ENCODE measurements around the gene IGLL5.
"Not testable (repeated sequence)": the region's sequence is repeated elsewhere in the genome, so short reads cannot be mapped to it uniquely, and the experiment has no call there.

The IGLL5 gene

DNA sequence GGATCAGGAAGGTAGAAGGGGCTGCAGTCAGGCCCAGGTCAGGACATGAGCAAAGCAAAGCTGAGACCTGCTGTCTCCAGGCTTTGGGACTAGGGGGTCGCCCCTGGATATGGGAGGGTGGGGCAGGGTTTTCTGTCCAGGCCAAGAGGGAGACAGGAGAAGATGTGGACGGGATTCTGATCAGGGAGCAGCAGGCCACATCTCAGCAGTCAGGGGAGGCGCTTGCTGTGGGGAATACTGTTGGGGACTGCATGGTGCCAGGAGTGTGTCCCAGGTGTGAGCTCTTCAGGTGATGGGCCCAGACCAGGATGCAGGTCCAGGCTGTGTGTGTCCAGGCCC, 29.3 kb downstream of the IGLL5 start:
- DNase-seq, result no peak

GRCh38 chr22:22917377-22917776, 29.8 kb downstream of the IGLL5 start:
- DNase-seq, result no peak

GRCh38 chr22:22918297-22918965, 30.8 kb downstream of the IGLL5 start:
- DNase-seq, result no peak

GRCh38 chr22:22919041-22919440, 31.4 kb downstream of the IGLL5 start:
- DNase-seq, result no peak

DNA sequence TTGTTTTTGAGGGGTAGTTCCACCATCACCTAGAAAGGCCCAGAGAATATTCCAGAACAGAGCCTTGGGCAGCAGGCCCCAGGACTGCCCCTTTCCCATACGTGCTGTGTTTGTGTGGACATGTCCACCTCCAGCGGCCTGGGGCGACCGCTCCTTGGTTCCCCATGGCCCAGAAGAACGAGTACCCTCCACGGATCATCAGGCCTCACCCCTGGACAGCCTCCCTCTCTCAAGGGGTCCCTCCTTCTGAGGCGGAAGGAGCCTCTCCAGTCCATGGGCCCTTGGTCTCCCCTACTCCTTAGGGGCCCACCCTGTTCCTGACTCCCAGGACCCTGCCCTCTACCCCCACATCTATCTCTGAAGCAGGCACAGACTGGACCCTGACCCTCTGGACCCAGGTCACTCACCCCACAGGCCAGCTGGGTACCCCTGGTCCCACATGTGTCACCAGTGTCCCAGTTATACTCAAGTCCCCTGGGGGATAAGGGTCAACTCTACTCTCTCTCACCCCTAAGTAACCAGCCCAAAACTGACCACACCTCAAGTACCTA, 32.6 kb downstream of the IGLL5 start:
- no peak for DNase-seq

DNA sequence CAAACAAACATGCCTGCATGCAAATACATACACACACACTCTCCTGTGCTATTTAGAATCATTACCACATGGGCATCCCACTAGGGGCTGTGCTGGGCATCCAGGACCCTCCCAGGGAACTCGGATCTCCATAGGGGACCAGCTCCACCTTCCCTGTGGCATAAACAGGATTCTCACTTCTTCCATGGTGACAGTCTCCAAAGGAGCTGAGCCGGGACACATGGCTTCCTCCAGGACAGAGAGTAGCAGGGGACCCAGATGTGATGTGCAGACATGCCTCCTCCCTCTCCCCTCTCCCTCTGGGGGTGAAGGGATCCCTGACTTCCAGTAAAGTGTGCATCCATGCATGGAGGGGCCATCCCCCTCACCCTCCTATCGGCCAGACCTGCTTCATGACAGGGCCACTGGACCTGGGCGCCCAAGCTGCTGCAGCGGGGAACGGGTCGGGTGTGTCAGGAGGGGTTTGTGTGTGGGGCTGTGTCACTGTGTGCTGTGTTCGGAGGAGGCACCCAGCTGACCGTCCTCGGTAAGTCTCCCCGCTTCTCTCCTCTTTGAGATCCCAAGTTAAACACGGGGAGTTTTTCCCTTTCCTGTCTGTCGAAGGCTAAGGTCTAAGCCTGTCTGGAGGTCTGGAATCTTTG, 33.4 kb downstream of the IGLL5 start:
- no peak for DNase-seq

GRCh38 chr22:22921575-22921974, 34.0 kb downstream of the IGLL5 start:
- DNase-seq, result no peak

DNA sequence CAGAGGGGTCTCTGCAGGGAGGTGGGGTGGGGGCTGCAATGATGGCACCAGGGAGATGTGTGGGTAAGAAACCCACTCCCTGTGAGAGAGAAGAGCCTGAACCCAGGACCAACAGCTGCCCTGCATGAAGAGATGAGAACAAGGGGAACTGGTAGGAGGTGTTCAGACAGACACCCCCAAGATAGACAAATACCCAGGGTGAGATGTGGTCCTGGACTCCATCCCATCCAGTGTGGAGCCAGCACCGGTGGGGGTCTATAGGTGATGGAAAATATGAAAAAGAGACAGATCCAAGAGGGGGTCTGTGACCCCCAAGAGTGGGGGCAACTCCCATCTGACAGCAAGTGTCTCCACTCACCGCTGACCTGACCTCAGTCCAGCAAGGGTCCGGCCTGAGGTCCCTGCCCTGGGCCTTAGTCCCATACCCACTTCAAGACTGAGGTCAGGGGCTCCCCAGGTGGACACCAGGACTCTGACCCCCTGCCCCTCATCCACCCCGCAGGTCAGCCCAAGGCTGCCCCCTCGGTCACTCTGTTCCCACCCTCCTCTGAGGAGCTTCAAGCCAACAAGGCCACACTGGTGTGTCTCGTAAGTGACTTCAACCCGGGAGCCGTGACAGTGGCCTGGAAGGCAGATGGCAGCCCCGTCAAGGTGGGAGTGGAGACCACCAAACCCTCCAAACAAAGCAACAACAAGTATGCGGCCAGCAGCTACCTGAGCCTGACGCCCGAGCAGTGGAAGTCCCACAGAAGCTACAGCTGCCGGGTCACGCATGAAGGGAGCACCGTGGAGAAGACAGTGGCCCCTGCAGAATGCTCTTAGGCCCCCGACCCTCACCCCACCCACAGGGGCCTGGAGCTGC, 34.7 kb downstream of the IGLL5 start:
- DNase-seq, result not testable (repeated sequence)

- DNase-seq, result no peak
These were observed 35.3 kb downstream of the IGLL5 start for GRCh38 chr22:22922954-22923319.

DNA sequence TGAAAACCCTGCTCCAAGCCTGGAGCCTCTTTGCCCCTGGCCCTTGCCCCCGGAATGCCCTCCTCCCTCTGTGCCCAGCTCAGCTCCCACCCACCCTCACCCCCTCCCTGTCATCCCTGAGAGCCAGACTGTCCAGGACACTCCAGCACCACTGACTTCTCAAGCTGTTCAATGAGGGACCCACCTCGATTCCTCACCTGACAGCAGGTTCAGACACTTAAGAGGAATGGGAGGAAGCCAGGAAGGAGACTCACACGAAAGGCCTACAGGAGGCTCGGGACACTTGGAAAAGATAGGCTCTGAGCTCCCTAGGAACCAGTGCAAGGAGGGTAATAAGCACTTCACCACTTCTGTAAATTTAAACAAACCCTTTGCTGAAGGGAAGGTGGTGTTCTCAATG, 35.8 kb downstream of the IGLL5 start:
- no peak for DNase-seq

- no peak for DNase-seq
These were observed 36.3 kb downstream of the IGLL5 start for GRCh38 chr22:22923930-22924329.

- no peak for DNase-seq
These were observed 36.9 kb downstream of the IGLL5 start for GRCh38 chr22:22924369-22925145.

DNA sequence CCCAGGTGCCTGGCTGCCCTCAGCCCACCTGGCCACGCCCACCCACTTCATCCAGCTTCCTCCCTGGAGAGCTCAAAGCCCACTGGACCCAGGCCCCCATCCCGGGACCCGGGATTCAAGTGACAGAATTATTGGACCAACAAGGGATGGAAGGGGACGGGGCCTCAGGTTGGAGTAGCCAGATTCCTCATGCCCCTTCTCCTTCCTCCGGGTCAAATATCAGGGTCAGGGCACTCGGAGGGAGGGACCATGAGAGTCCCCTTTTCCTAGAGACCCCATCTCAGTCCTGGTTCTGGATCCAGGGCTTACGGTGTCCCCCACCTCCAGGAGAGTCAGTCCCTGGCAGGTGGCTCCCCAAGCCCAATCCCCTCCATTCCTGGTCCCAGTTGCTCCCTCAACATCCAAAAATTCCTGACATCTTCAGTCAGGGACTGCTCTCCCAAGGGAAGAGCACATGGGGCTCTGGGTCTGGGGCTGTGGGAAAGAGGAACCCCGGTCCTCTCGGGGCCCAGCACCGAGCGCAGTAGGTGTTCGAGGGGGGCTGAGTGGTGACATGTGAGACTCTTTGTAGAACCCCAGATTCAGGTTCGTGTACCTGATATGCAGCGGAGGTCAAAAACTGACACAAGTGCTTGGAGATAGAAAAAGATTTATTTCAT, 37.7 kb downstream of the IGLL5 start:
- no peak for DNase-seq

- DNase-seq, result no peak
These were observed 38.3 kb downstream of the IGLL5 start for GRCh38 chr22:22925805-22926369.

DNA sequence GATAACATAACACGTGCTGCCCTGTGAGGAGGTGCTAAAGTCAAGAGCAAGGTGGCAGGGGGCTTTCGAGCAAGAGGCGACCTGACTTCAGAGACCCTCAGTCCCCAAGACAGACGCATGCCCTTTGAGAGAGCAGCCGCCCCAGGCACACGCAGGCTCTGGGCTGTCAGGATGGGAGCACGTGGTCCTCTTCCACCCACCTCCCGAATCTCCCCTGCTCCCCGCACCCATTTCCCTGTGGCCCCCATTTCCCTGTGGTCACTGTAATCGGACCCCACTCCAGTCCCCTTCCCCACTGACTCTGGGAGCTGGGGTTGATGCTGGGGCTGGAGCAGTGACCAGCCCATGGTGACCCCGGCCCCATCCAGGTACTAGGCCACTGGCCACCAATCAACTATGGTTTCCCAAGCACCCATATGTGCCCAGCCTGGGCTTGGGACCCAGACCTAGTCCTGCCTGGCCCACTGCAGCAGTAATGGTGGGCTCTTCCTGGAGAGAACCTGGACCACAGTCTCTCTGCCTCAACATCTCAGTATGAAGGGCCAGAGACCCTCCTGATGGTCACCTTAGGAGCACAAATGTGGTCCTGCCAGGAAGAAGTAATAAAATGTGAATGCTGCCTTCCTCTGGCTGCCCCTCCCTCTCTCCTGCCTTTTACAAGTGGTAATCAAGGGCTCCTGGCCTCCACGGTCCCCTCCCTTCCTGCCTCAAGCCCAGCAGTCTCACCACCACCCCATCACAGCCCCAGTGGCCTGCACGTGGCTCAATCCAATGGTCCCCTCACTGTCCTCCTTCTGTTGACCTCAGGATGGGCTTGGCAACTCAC, 39.0 kb downstream of the IGLL5 start:
- DNase-seq, result no peak

DNA sequence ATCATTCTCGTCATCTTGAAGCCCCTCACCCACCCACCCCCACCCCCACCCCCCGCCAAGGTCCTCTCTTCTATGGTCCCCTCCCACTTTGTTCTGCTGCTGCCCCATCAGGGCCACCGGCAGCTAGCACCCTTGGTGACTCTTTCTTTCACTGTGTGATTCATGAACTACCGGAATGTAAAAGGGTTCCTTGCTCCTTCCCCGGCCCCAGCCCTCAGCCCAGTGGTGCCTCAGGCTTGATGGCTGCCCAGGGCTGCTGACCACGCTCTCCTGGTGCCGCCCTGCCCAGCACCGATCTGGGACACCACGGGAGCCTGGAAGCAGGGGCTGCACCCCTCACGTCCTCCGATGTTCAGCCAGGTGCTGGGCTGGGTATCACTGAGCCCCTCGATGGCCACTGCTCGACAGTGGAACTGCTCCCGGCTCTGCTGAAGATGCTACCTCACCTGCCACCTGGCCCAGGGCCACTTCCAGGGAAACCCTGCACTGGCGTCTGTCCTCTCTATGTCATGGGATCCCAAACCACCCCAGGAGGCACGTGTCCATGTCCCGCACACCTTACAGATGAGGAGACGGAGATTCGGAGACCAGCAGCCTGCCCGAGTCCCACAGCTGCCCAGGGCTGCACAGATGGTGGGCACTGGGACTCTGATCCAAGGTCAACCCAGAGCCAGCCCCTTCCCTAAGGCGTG, 39.7 kb downstream of the IGLL5 start:
- DNase-seq, result no peak

- no peak for DNase-seq
These were observed 40.5 kb downstream of the IGLL5 start for GRCh38 chr22:22927888-22928665.

- DNase-seq, result peak; percentile 73
These were observed 41.2 kb downstream of the IGLL5 start for GRCh38 chr22:22928666-22929380.

Measured in CD4-positive, alpha-beta T cell treated with Interleukin-10 for 1 hour (primary cell).